PC-3 (cell line): ENCODE data around the gene SEMA6B. TPM values are rescaled to one million over a fixed set of nuclear protein-coding genes. Genes with fewer than 3 reads are reported as not detected.

ENCODE experiments used
- ATAC-seq: fragments of 200-7000 bp; cut with Tn5 transposase; 2 replicates; pipeline ENCODE4 v1.9.1; 2020; ENCODE audit warnings: mild to moderate bottlenecking, moderate library complexity
- BruUV-seq: library from RNA; stranded (reverse); fragments of 400-500 nt; replicated peaks from 2 replicates; lab custom pipeline; 2021; lab: Mats Ljungman, UMichigan
- CTCF ChIA-PET: fragments of 300-600 bp; sonication (Branson Sonifier 250); formaldehyde crosslinking; loops from one replicate; lab custom pipeline; 2022; ENCODE audit warnings: antibody characterized with exemption; lab: Charles Lee
- POLR2A ChIA-PET: fragments of 300-600 bp; sonication (Branson Sonifier 250); formaldehyde crosslinking; loops from one replicate; lab custom pipeline; 2022; ENCODE audit warnings: antibody characterized with exemption; ENCODE audit not compliant: unreplicated experiment; lab: Charles Lee
- DNase-seq: peaks from one replicate; pipeline ENCODE4 v3.0.0-alpha.2; 2015
- H2AFZ ChIP-seq: fragments of 300-600 bp; sonication (generic); 2 replicates; pipeline ENCODE4 v1.6.0; 2016; ENCODE audit warnings: antibody characterized with exemption, low read length
- H3F3A ChIP-seq: fragments of 300-600 bp; sonication (generic); one replicate; pipeline ENCODE4 v1.6.0; 2017; ENCODE audit warnings: antibody characterized with exemption, low read length, control low read depth, mild to moderate bottlenecking; ENCODE audit not compliant: unreplicated experiment
- H3K27ac ChIP-seq: fragments of 300-600 bp; sonication (generic); 2 replicates; pipeline ENCODE4 v1.5.1; 2016; ENCODE audit warnings: mild to moderate bottlenecking, low read length
- H3K27me3 ChIP-seq: fragments of 300-600 bp; sonication (generic); 2 replicates; pipeline ENCODE4 v1.6.1; 2016; ENCODE audit warnings: low read length, mixed read lengths
- H3K36me3 ChIP-seq: fragments of 300-600 bp; sonication (generic); 2 replicates; pipeline ENCODE4 v1.6.1; 2016; ENCODE audit warnings: low read depth, mixed run types, low read length, mixed read lengths
- H3K4me1 ChIP-seq: fragments of 300-600 bp; sonication (generic); 2 replicates; pipeline ENCODE4 v1.5.1; 2016; ENCODE audit warnings: low read length; ENCODE audit not compliant: insufficient read depth
- H3K4me2 ChIP-seq: fragments of 300-600 bp; sonication (generic); 2 replicates; pipeline ENCODE4 v1.6.0; 2016; ENCODE audit warnings: low read length
- H3K4me3 ChIP-seq: fragments of 300-600 bp; sonication (generic); 2 replicates; pipeline ENCODE4 v1.5.1; 2016; ENCODE audit warnings: mild to moderate bottlenecking, low read length, mixed read lengths
- H3K79me2 ChIP-seq: fragments of 300-600 bp; sonication (generic); 2 replicates; pipeline ENCODE4 v1.6.1; 2017; ENCODE audit warnings: low read length, mixed read lengths
- H3K9ac ChIP-seq: fragments of 300-600 bp; sonication (generic); 2 replicates; pipeline ENCODE4 v1.6.0; 2016; ENCODE audit warnings: mild to moderate bottlenecking, low read length
- H3K9me2 ChIP-seq: fragments of 300-600 bp; sonication (generic); replicated peaks from 2 replicates; pipeline ENCODE4 v1.6.1; 2016; ENCODE audit warnings: mixed run types, low read length, mixed read lengths
- H3K9me3 ChIP-seq: fragments of 300-600 bp; sonication (generic); 2 replicates; pipeline ENCODE4 v1.6.1; 2016; ENCODE audit warnings: low read length, mixed read lengths
- H4K20me1 ChIP-seq: fragments of 300-600 bp; sonication (generic); 2 replicates; pipeline ENCODE4 v1.6.1; 2016; ENCODE audit warnings: low read length, mixed read lengths
- EZH2 ChIP-seq: fragments of 300-600 bp; sonication (generic); IDR thresholded peaks from one replicate; pipeline ENCODE4 v1.6.1; 2017; ENCODE audit warnings: antibody characterized with exemption, mild to moderate bottlenecking, low read length; ENCODE audit not compliant: unreplicated experiment
- EZH2phosphoT487 ChIP-seq: fragments of 300-600 bp; sonication (generic); IDR thresholded peaks from 2 replicates; pipeline ENCODE4 v1.6.1; 2018; ENCODE audit warnings: mild to moderate bottlenecking, antibody characterized with exemption, low read length, borderline replicate concordance
- intact Hi-C: fragments of 100-400 bp; cut with micrococcal nuclease; formaldehyde crosslinking; loops from 2 replicates; pipeline ENCODE4 v1.9.0; 2023
- total RNA-seq: library from RNA; depleted of rRNA; stranded (reverse); fragments of >200 nt; gene quantifications from 2 replicates; pipeline ENCODE4 v1.2.3, GENCODE V29; 2014
- TF ChIP-seq, protein P1 (sequence below): fragments of 300-600 bp; sonication (generic); conservative IDR thresholded peaks from 2 replicates; pipeline ENCODE4 v1.5.1; 2017; ENCODE audit warnings: antibody characterized with exemption, low read depth, mild to moderate bottlenecking, low read length

SEMA6B gene
- total RNA-seq, 1 experiment from 2014 or later = 9.0 TPM

DNA sequence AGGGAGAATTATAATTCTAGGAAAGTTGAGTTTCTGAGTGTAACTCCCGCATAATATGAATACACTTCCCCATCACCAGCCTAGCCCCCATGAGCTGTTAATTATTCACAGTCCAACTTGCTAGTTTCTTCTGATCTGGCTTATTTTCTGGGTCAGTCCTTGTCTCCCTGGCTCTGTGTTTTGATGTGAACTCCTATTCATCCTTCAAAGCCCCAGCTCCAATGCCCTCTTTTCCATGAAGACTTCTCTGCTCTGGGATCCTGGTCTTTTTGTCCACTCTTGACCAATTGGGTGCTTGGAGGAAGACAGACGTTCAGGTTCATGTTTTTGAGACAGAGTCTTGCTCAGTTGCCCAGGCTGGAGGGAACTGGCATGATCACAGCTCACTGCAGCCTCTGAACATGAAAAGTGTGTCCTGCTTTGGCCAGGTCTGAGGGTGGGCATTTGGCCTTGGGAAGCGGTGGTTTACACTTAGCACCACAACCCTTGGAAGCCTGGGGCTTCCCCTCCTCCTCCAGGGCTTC, 20.3 kb downstream of the SEMA6B start:
- Histone ChIP-seq H3K9ac (no peak overlapping the region), H3K4me1 (peaks cover 24% of the 10 kb centered on the region), H3K27ac (no peak overlapping the region), H3K9me3 (no peaks in the 10 kb centered on the region), H3K27me3 (no peaks in the 10 kb centered on the region), H3K4me2 (no peak overlapping the region), H3K9me2 (no peaks in the 10 kb centered on the region), H2AFZ (no peak overlapping the region), H3K4me3 (no peak overlapping the region), H3K79me2 (no peaks in the 10 kb centered on the region), H3K36me3 (no peaks in the 10 kb centered on the region), H3F3A (no peaks in the 10 kb centered on the region), H4K20me1 (no peaks in the 10 kb centered on the region)
- TF ChIP-seq EZH2 = no peak
- no peak for TF ChIP-seq EZH2phosphoT487
- TF ChIP-seq, protein P1, sequence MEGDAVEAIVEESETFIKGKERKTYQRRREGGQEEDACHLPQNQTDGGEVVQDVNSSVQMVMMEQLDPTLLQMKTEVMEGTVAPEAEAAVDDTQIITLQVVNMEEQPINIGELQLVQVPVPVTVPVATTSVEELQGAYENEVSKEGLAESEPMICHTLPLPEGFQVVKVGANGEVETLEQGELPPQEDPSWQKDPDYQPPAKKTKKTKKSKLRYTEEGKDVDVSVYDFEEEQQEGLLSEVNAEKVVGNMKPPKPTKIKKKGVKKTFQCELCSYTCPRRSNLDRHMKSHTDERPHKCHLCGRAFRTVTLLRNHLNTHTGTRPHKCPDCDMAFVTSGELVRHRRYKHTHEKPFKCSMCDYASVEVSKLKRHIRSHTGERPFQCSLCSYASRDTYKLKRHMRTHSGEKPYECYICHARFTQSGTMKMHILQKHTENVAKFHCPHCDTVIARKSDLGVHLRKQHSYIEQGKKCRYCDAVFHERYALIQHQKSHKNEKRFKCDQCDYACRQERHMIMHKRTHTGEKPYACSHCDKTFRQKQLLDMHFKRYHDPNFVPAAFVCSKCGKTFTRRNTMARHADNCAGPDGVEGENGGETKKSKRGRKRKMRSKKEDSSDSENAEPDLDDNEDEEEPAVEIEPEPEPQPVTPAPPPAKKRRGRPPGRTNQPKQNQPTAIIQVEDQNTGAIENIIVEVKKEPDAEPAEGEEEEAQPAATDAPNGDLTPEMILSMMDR = no peak
- no peak for ATAC-seq
- intact Hi-C loops = no loop called here
- CTCF ChIA-PET = interaction anchor here (0.5 kb wide), 1 partner anchor 30 kb away, joined by 6 read pairs; no protein-coding TSS in a partner anchor
- no peak for DNase-seq
- POLR2A ChIA-PET = no interaction called here
- no TSS peak for BruUV-seq

DNA sequence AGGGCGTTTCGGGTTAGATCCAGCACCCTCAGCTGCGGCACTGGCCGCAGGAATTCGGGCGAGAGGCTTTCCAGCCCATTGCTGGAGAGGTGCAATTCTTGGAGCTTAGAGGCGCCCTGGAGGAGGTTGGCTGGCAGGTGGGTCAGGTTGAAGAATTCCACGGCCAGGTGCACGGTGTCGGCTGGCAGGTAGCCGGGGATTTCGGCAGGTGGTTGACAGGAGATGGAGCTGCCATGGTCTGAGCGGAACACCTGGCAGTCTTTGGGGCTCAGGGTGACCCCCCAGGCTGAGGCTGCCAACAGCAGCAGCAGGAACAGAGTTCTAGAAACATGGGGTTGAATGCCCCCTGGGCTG, 20.9 kb downstream of the SEMA6B start:
- Histone ChIP-seq H3K9ac (no peak overlapping the region), H3K4me2 (no peak overlapping the region), H3K36me3 (no peaks in the 10 kb centered on the region), H3F3A (no peaks in the 10 kb centered on the region), H2AFZ (no peak overlapping the region), H3K4me3 (no peak overlapping the region), H3K4me1 (peaks cover 24% of the 10 kb centered on the region), H3K9me3 (no peaks in the 10 kb centered on the region), H4K20me1 (no peaks in the 10 kb centered on the region), H3K27me3 (no peaks in the 10 kb centered on the region), H3K27ac (no peak overlapping the region), H3K79me2 (no peaks in the 10 kb centered on the region), H3K9me2 (no peaks in the 10 kb centered on the region)
- POLR2A ChIA-PET = no interaction called here
- intact Hi-C loops = no loop called here
- no TSS peak for BruUV-seq
- ATAC-seq (no peak), DNase-seq (no peak)
- CTCF ChIA-PET = no interaction called here
- TF ChIP-seq, protein P1 = no peak
- TF ChIP-seq EZH2phosphoT487 (no peak), EZH2 (no peak)

DNA sequence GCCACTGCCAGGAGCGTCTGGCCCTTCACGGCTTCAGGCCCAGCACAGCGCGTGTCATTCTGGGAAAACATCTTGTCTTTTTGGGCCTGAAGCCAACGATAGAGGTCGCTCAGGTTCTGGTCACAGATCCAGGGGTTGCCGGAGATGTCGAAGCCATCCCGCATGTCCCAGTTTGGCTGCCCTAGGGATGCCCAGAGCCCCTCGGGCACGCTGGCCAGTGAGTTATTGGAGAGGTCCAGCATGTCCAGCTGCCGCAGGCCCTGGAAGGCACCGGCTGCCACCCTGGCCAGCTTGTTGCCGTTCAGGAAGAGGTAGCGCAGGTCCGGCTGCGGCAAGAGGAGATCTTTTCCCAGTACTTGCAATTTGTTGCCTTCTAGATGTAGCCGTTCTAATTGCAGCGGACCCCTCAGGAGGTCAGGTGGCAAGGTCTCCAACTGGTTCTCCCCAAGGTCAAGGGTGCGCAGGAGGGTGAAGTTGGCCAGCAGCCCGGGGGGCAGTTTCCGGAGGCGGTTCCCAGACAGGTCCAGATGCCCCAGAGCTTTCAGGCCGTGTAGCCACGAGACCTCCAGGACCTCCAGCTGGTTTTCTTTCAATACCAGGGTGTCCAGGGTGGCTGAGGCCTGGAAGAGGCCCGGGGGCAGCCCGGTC, 21.4 kb downstream of the SEMA6B start:
- no peaks in the 10 kb centered on the region for H3K27me3 ChIP-seq
- peaks cover 24% of the 10 kb centered on the region for H3K4me1 ChIP-seq
- no peaks in the 10 kb centered on the region for H3K79me2 ChIP-seq
- intact Hi-C loops = no loop called here
- ChIA-PET CTCF (no interaction called here), POLR2A (no interaction called here)
- no peak overlapping the region for H3K9ac ChIP-seq
- H3K36me3 ChIP-seq = no peaks in the 10 kb centered on the region
- no peak overlapping the region for H3K4me3 ChIP-seq
- H3K9me2 ChIP-seq = no peaks in the 10 kb centered on the region
- H4K20me1 ChIP-seq = no peaks in the 10 kb centered on the region
- TF ChIP-seq EZH2phosphoT487 = no peak
- TF ChIP-seq, protein P1 = no peak
- TF ChIP-seq EZH2 = no peak
- ATAC-seq = no peak
- BruUV-seq = no TSS peak
- no peak overlapping the region for H3K4me2 ChIP-seq
- no peak overlapping the region for H3K27ac ChIP-seq
- DNase-seq = no peak
- H2AFZ ChIP-seq = no peak overlapping the region
- no peaks in the 10 kb centered on the region for H3F3A ChIP-seq
- no peaks in the 10 kb centered on the region for H3K9me3 ChIP-seq
